PC-9 (cell line): ENCODE data around the gene SLC9C1. TPM values are rescaled to one million over a fixed set of nuclear protein-coding genes. Genes with fewer than 3 reads are reported as not detected.

Source experiments
- BruUV-seq: library from RNA; stranded (reverse); fragments of 400-500 nt; replicated peaks from 2 replicates; lab custom pipeline; 2021; lab: Mats Ljungman, UMichigan
- CTCF ChIA-PET: fragments of 300-600 bp; sonication (Branson Sonifier 250); formaldehyde crosslinking; loops from one replicate; lab custom pipeline; 2022; ENCODE audit warnings: antibody characterized with exemption; lab: Charles Lee
- POLR2A ChIA-PET: fragments of 300-600 bp; sonication (Branson Sonifier 250); formaldehyde crosslinking; loops from one replicate; lab custom pipeline; 2022; ENCODE audit warnings: antibody characterized with exemption; ENCODE audit not compliant: unreplicated experiment; lab: Charles Lee
- DNase-seq, 2 experiments: peaks; one replicate each; pipeline versions ENCODE4 v3.0.0 to v3.0.0-alpha.2; 2015 to 2022; ENCODE audit warnings: mixed read lengths in 1 of 2
- H2AFZ ChIP-seq: fragments of 200-600 bp; sonication (generic); 2 replicates; pipeline ENCODE4 v1.8.1; 2017; ENCODE audit warnings: antibody characterized with exemption
- H3F3A ChIP-seq: fragments of 200-600 bp; sonication (generic); 2 replicates; pipeline ENCODE4 v1.8.1; 2017; ENCODE audit warnings: antibody characterized with exemption, mild to moderate bottlenecking, low read depth; ENCODE audit not compliant: insufficient read depth
- H3K27ac ChIP-seq: fragments of 200-600 bp; sonication (generic); 2 replicates; pipeline ENCODE4 v1.6.1; 2016; ENCODE audit warnings: mixed run types
- H3K27me3 ChIP-seq: fragments of 200-600 bp; sonication (generic); 2 replicates; pipeline ENCODE4 v1.6.1; 2016; ENCODE audit warnings: low read depth, mixed run types; ENCODE audit not compliant: insufficient read depth
- H3K36me3 ChIP-seq: fragments of 200-600 bp; sonication (generic); 2 replicates; pipeline ENCODE4 v1.6.1; 2016; ENCODE audit warnings: low read depth, mixed run types
- H3K4me1 ChIP-seq: fragments of 200-600 bp; sonication (generic); replicated peaks from 2 replicates; pipeline ENCODE4 v1.6.1; 2016; ENCODE audit warnings: mixed run types; ENCODE audit not compliant: insufficient read depth
- H3K4me2 ChIP-seq: fragments of 200-600 bp; sonication (generic); 2 replicates; pipeline ENCODE4 v1.6.1; 2017; ENCODE audit warnings: mixed run types
- H3K4me3 ChIP-seq: fragments of 200-600 bp; sonication (generic); 2 replicates; pipeline ENCODE4 v1.6.1; 2016; ENCODE audit warnings: mixed run types
- H3K79me2 ChIP-seq: fragments of 200-600 bp; sonication (generic); 2 replicates; pipeline ENCODE4 v1.6.1; 2017; ENCODE audit warnings: low read depth, mixed run types
- H3K9me2 ChIP-seq: fragments of 200-600 bp; sonication (generic); 2 replicates; pipeline ENCODE4 v1.8.1; 2017; ENCODE audit warnings: mild to moderate bottlenecking; ENCODE audit not compliant: insufficient read depth
- H3K9me3 ChIP-seq: fragments of 200-600 bp; sonication (generic); 2 replicates; pipeline ENCODE4 v1.8.1; 2016; ENCODE audit warnings: low read depth; ENCODE audit not compliant: insufficient read depth
- H4K20me1 ChIP-seq: fragments of 200-600 bp; sonication (generic); 2 replicates; pipeline ENCODE4 v1.8.1; 2017; ENCODE audit not compliant: insufficient read depth
- CTCF ChIP-seq: fragments of 200-600 bp; sonication (generic); conservative IDR thresholded peaks from 2 replicates; pipeline ENCODE4 v1.6.1; 2017; ENCODE audit warnings: mixed run types, antibody characterized with exemption, mild to moderate bottlenecking, moderate library complexity
- EZH2 ChIP-seq: fragments of 200-600 bp; sonication (generic); IDR thresholded peaks from 2 replicates; pipeline ENCODE4 v1.8.0; 2017; ENCODE audit warnings: antibody characterized with exemption, low read depth
- intact Hi-C: fragments of 100-400 bp; cut with micrococcal nuclease; formaldehyde crosslinking; loops from one replicate; pipeline ENCODE4 v1.10.0; 2022; ENCODE audit not compliant: unreplicated experiment
- total RNA-seq: library from RNA; stranded (reverse); gene quantifications from 2 replicates; pipeline ENCODE4 v1.2.3, GENCODE V29; 2021

The SLC9C1 gene
- total RNA-seq, 1 experiment from 2014 or later: not detected

GRCh38 chr3:112315791-112316190, 21.8 kb upstream of the SLC9C1 start:
- H3K27ac ChIP-seq: no peak overlapping the region
- DNase-seq: no peak
- H3K79me2 ChIP-seq: no peaks in the 10 kb centered on the region
- BruUV-seq: no TSS peak
- H3K4me1 ChIP-seq: no peaks in the 10 kb centered on the region
- H3K4me2 ChIP-seq: no peak overlapping the region
- no peak overlapping the region for H3K4me3 ChIP-seq
- no peaks in the 10 kb centered on the region for H3K9me2 ChIP-seq
- H2AFZ ChIP-seq: no peak overlapping the region
- H3K27me3 ChIP-seq: no peaks in the 10 kb centered on the region
- H3K36me3 ChIP-seq: no peaks in the 10 kb centered on the region
- H3K9me3 ChIP-seq: peaks cover 3% of the 10 kb centered on the region; the same call in 1 of the 2 replicates
- TF ChIP-seq CTCF (no peak), EZH2 (no peak)
- POLR2A ChIA-PET: no interaction called here
- H4K20me1 ChIP-seq: no peaks in the 10 kb centered on the region
- CTCF ChIA-PET: interaction anchor here (0.5 to 0.7 kb wide), 2 partner anchors 149 to 330 kb away, joined by 3 to 4 read pairs; no protein-coding TSS in a partner anchor
- intact Hi-C loops: no loop called here
- no peaks in the 10 kb centered on the region for H3F3A ChIP-seq

- no peak overlapping the region for H3K4me3 ChIP-seq
- POLR2A ChIA-PET: no interaction called here
Observed at GRCh38 chr3:112314649-112315048, 20.6 kb upstream of the SLC9C1 start.

GRCh38 chr3:112308151-112308911, 14.3 kb upstream of the SLC9C1 start:
- Histone ChIP-seq H3K4me1 (no peaks in the 10 kb centered on the region), H2AFZ (no peak overlapping the region), H3K27me3 (no peaks in the 10 kb centered on the region), H3K9me3 (no peaks in the 10 kb centered on the region), H3K36me3 (no peaks in the 10 kb centered on the region), H3K27ac (no peak overlapping the region), H3K4me2 (no peak overlapping the region), H3K79me2 (no peaks in the 10 kb centered on the region), H4K20me1 (no peaks in the 10 kb centered on the region), H3F3A (no peaks in the 10 kb centered on the region), H3K4me3 (no peak overlapping the region), H3K9me2 (no peaks in the 10 kb centered on the region; the same call in 1 of the 2 replicates)
- no TSS peak for BruUV-seq
- ChIA-PET POLR2A (no interaction called here), CTCF (no interaction called here)
- intact Hi-C loops: no loop called here
- TF ChIP-seq CTCF (no peak), EZH2 (no peak)
- no peak for DNase-seq

More at GRCh38 chr3:112314649-112315048, 20.6 kb upstream of the SLC9C1 start:
- no peaks in the 10 kb centered on the region for H3K4me1 ChIP-seq
- H4K20me1 ChIP-seq: no peaks in the 10 kb centered on the region
- 0 out of 2 replicates have a peak overlapping the region, but pooled peaks have one; percentile 55 for H2AFZ ChIP-seq
- H3K27me3 ChIP-seq: no peaks in the 10 kb centered on the region
- TF ChIP-seq EZH2: no peak
- TF ChIP-seq CTCF: no peak
- BruUV-seq: no TSS peak
- H3K27ac ChIP-seq: no peak overlapping the region
- intact Hi-C loops: no loop called here
- H3K9me2 ChIP-seq: no peaks in the 10 kb centered on the region
- H3F3A ChIP-seq: no peaks in the 10 kb centered on the region
- CTCF ChIA-PET: no interaction called here
- H3K4me2 ChIP-seq: no peak overlapping the region
- H3K79me2 ChIP-seq: no peaks in the 10 kb centered on the region
- DNase-seq: no peak
- H3K9me3 ChIP-seq: peaks cover 3% of the 10 kb centered on the region; the same call in 1 of the 2 replicates
- no peaks in the 10 kb centered on the region for H3K36me3 ChIP-seq
